ENCODE results near the gene SCAI. TPM values are rescaled to one million over a fixed set of nuclear protein-coding genes. Genes with fewer than 3 reads are reported as not detected.

The SCAI gene
- total and polyA plus RNA-seq, 9 of the 15 experiments (the other 6 are each of a cell fraction or from before 2014, with no cell fraction given), result 0.70 to 12.4 (median 4.2) TPM

DNA sequence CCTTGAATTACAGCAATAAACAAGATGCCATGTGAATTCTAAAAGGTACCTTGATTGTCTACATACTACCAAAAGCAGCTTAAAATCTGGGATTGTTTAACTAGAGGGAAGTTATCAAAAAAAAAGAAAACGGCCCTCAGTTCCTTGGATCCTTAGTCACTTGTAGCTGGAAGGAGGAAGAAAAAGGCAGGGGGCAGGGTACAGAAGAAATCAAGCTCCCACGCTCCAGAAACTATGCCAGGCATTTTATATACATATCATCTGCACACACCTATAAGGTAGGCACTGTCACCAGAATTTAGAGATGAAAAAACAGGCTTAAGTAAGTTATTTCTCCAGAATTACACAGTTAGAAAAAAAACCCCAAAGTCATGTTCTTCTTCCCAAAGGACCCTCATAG, 63.4 kb downstream of the SCAI start:
- no peak overlapping the region for H3K27ac ChIP-seq (ENCODE audit: extremely low read depth, low read depth, low read length)
- WGBS (ENCODE audit: insufficient coverage, low coverage, missing lambda C conversion rate), result 53% methylated on average over 2 of the region's 2 CpGs
- ChIA-PET CTCF (ENCODE audit: low intra/inter-chr PET ratio) (no interaction called here), POLR2A (interaction anchor here (1.5 kb wide), 1 partner anchor 10 kb away, joined by 3 read pairs; no protein-coding TSS in a partner anchor)
- FAIRE-seq, result no peak
- no peak overlapping the region for H2AFZ ChIP-seq (ENCODE audit: low read depth, low read length)
- H3K9ac ChIP-seq (ENCODE audit: insufficient read depth in 1 of 2, low read depth in 2 of 2, low read length in 2 of 2), result no peak overlapping the region
- H3K9me1 ChIP-seq (ENCODE audit: control insufficient read depth, insufficient read depth, low read length), result no peaks in the 10 kb centered on the region
- no peak for ATAC-seq
- in situ Hi-C loops (cut with MboI), result no loop called here
- peaks cover 12% of the 10 kb centered on the region for H3K9me3 ChIP-seq (replicated peaks; ENCODE audit: control insufficient read depth, insufficient read depth, low read depth, low read length)
- no peak for DNase-seq (ENCODE audit: extremely low read depth in 1 of 4, low spot score in 3 of 4)
- H3K4me3 ChIP-seq, result no peak overlapping the region
- H3K4me1 ChIP-seq (replicated peaks in 1 of 2; ENCODE audit: control insufficient read depth in 2 of 2, insufficient read depth in 2 of 2, low read length in 2 of 2), result peaks cover 0 to 3% of the 10 kb centered on the region in 2 experiments; a peak in 3 of 5 replicates
- BruUV-seq (replicated peaks), result no TSS peak
- H3K4me2 ChIP-seq (ENCODE audit: insufficient read depth, low read length), result no peak overlapping the region
- H3K79me2 ChIP-seq (ENCODE audit: control insufficient read depth, insufficient read depth, low read length), result no peaks in the 10 kb centered on the region; the same call in 2 of the 3 replicates
- intact Hi-C loops (cut with micrococcal nuclease), result no loop called here
- TF ChIP-seq POLR2A (conservative IDR thresholded peaks at IDR 0.05) (no peak), CREM (IDR thresholded peaks at IDR 0.05; ENCODE audit: low read depth) (no peak), HMG20A (CRISPR knock-in tag; conservative IDR thresholded peaks at IDR 0.05) (no peak), SMARCA4 (IDR thresholded peaks at IDR 0.05) (no peak), TAF1 (IDR thresholded peaks at IDR 0.05; ENCODE audit: control insufficient read depth, extremely low read depth, insufficient read depth, low read length, severe bottlenecking) (no peak), NR2F6 (CRISPR knock-in tag; IDR thresholded peaks at IDR 0.05) (no peak)
- TF ChIP-seq, protein P1, sequence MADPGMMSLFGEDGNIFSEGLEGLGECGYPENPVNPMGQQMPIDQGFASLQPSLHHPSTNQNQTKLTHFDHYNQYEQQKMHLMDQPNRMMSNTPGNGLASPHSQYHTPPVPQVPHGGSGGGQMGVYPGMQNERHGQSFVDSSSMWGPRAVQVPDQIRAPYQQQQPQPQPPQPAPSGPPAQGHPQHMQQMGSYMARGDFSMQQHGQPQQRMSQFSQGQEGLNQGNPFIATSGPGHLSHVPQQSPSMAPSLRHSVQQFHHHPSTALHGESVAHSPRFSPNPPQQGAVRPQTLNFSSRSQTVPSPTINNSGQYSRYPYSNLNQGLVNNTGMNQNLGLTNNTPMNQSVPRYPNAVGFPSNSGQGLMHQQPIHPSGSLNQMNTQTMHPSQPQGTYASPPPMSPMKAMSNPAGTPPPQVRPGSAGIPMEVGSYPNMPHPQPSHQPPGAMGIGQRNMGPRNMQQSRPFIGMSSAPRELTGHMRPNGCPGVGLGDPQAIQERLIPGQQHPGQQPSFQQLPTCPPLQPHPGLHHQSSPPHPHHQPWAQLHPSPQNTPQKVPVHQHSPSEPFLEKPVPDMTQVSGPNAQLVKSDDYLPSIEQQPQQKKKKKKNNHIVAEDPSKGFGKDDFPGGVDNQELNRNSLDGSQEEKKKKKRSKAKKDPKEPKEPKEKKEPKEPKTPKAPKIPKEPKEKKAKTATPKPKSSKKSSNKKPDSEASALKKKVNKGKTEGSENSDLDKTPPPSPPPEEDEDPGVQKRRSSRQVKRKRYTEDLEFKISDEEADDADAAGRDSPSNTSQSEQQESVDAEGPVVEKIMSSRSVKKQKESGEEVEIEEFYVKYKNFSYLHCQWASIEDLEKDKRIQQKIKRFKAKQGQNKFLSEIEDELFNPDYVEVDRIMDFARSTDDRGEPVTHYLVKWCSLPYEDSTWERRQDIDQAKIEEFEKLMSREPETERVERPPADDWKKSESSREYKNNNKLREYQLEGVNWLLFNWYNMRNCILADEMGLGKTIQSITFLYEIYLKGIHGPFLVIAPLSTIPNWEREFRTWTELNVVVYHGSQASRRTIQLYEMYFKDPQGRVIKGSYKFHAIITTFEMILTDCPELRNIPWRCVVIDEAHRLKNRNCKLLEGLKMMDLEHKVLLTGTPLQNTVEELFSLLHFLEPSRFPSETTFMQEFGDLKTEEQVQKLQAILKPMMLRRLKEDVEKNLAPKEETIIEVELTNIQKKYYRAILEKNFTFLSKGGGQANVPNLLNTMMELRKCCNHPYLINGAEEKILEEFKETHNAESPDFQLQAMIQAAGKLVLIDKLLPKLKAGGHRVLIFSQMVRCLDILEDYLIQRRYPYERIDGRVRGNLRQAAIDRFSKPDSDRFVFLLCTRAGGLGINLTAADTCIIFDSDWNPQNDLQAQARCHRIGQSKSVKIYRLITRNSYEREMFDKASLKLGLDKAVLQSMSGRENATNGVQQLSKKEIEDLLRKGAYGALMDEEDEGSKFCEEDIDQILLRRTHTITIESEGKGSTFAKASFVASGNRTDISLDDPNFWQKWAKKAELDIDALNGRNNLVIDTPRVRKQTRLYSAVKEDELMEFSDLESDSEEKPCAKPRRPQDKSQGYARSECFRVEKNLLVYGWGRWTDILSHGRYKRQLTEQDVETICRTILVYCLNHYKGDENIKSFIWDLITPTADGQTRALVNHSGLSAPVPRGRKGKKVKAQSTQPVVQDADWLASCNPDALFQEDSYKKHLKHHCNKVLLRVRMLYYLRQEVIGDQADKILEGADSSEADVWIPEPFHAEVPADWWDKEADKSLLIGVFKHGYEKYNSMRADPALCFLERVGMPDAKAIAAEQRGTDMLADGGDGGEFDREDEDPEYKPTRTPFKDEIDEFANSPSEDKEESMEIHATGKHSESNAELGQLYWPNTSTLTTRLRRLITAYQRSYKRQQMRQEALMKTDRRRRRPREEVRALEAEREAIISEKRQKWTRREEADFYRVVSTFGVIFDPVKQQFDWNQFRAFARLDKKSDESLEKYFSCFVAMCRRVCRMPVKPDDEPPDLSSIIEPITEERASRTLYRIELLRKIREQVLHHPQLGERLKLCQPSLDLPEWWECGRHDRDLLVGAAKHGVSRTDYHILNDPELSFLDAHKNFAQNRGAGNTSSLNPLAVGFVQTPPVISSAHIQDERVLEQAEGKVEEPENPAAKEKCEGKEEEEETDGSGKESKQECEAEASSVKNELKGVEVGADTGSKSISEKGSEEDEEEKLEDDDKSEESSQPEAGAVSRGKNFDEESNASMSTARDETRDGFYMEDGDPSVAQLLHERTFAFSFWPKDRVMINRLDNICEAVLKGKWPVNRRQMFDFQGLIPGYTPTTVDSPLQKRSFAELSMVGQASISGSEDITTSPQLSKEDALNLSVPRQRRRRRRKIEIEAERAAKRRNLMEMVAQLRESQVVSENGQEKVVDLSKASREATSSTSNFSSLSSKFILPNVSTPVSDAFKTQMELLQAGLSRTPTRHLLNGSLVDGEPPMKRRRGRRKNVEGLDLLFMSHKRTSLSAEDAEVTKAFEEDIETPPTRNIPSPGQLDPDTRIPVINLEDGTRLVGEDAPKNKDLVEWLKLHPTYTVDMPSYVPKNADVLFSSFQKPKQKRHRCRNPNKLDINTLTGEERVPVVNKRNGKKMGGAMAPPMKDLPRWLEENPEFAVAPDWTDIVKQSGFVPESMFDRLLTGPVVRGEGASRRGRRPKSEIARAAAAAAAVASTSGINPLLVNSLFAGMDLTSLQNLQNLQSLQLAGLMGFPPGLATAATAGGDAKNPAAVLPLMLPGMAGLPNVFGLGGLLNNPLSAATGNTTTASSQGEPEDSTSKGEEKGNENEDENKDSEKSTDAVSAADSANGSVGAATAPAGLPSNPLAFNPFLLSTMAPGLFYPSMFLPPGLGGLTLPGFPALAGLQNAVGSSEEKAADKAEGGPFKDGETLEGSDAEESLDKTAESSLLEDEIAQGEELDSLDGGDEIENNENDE (IDR thresholded peaks at IDR 0.05; ENCODE audit: low read depth, low read length), result no peak
- TF ChIP-seq, protein P2, sequence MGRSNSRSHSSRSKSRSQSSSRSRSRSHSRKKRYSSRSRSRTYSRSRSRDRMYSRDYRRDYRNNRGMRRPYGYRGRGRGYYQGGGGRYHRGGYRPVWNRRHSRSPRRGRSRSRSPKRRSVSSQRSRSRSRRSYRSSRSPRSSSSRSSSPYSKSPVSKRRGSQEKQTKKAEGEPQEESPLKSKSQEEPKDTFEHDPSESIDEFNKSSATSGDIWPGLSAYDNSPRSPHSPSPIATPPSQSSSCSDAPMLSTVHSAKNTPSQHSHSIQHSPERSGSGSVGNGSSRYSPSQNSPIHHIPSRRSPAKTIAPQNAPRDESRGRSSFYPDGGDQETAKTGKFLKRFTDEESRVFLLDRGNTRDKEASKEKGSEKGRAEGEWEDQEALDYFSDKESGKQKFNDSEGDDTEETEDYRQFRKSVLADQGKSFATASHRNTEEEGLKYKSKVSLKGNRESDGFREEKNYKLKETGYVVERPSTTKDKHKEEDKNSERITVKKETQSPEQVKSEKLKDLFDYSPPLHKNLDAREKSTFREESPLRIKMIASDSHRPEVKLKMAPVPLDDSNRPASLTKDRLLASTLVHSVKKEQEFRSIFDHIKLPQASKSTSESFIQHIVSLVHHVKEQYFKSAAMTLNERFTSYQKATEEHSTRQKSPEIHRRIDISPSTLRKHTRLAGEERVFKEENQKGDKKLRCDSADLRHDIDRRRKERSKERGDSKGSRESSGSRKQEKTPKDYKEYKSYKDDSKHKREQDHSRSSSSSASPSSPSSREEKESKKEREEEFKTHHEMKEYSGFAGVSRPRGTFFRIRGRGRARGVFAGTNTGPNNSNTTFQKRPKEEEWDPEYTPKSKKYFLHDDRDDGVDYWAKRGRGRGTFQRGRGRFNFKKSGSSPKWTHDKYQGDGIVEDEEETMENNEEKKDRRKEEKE (IDR thresholded peaks at IDR 0.05; ENCODE audit: borderline replicate concordance in 1 of 2, control insufficient read depth in 1 of 2, low read depth in 2 of 2, low read length in 1 of 2), result no peak
- H3K27me3 ChIP-seq (ENCODE audit: control insufficient read depth in 2 of 2, insufficient read depth in 2 of 2, low read length in 2 of 2), result no peaks in the 10 kb centered on the region
- H4K20me1 ChIP-seq (replicated peaks; ENCODE audit: control insufficient read depth, insufficient read depth, low read length), result no peaks in the 10 kb centered on the region
- no peaks in the 10 kb centered on the region for H3K36me3 ChIP-seq (ENCODE audit: control insufficient read depth, insufficient read depth, low read length)

Data from K562 (cell line).